Sigmoid colon (tissue), 7 donors: ENCODE data around the gene FOXS1. TPM values are rescaled to one million over a fixed set of nuclear protein-coding genes. Genes with fewer than 3 reads are reported as not detected.
"Not testable (repeated sequence)": the region's sequence is repeated elsewhere in the genome, so short reads cannot be mapped to it uniquely, and the experiment has no call there.

Experiments
- DNase-seq: peaks from one replicate; pipeline ENCODE4 v3.0.0-alpha.2; 2019
- H3K27ac ChIP-seq, 4 donors: fragments of 200-600 bp; sonication (generic); one replicate each; pipeline ENCODE4 v1.5.1; 2016 to 2019; ENCODE audit warnings: mild to moderate bottlenecking in 1 of 4
- H3K27me3 ChIP-seq, 3 donors: fragments of 200-600 bp; sonication (generic); one replicate each; pipeline ENCODE4 v1.5.1; 2019; ENCODE audit warnings: mild to moderate bottlenecking in 1 of 3
- H3K36me3 ChIP-seq, 4 donors: fragments of 200-600 bp; sonication (generic); one replicate each; pipeline ENCODE4 v1.5.1; 2016 to 2019
- H3K4me1 ChIP-seq, 4 donors: fragments of 200-600 bp; sonication (generic); one replicate each; pipeline ENCODE4 v1.5.1; 2017 to 2019
- H3K4me3 ChIP-seq, 4 donors: fragments of 200-600 bp; sonication (generic); one replicate each; pipeline ENCODE4 v1.5.1; 2017 to 2019; ENCODE audit warnings: mild to moderate bottlenecking in 2 of 4, moderate library complexity in 1 of 4
- H3K9me3 ChIP-seq, 4 donors: fragments of 200-600 bp in 3 of 4; sonication (generic) in 3 of 4; one replicate each; pipeline versions ENCODE4 v1.5.1 to v1.6.1; 2013 to 2019
- EP300 ChIP-seq, 4 donors: sonication (generic); formaldehyde crosslinking; IDR thresholded peaks; one replicate each; pipeline ENCODE4 v1.6.1; 2017; ENCODE audit warnings: antibody characterized with exemption in 4 of 4
- POLR2A ChIP-seq, 2 donors: fragments of 450-650 bp; IDR thresholded peaks; one replicate each; pipeline ENCODE4 v1.6.1; 2016; ENCODE audit warnings: antibody characterized with exemption in 2 of 2, mild to moderate bottlenecking in 2 of 2, moderate library complexity in 2 of 2
- POLR2AphosphoS5 ChIP-seq, 4 donors: sonication (generic); formaldehyde crosslinking; IDR thresholded peaks; one replicate each; pipeline ENCODE4 v1.6.1; 2017; ENCODE audit warnings: antibody characterized with exemption in 4 of 4
- WGBS, 2 donors: extraction: QIAGEN DNeasy Blood & Tissue Kit; methylation state at CpG; one replicate each; pipeline ENCODE4 v1.1.7; 2013; 5-methylcytosine and 5-hydroxymethylcytosine counted together
- intact Hi-C: fragments of 100-400 bp; cut with DNase I; formaldehyde crosslinking; loops from one replicate; pipeline ENCODE4 v1.15.1; 2023
- polyA plus RNA-seq, 3 donors: library from polyadenylated mRNA; stranded (reverse); fragments of 200-250 nt; gene quantifications; one replicate each; pipeline ENCODE4 v1.2.3, GENCODE V29; 2013
- total RNA-seq, 4 donors: library from RNA; depleted of rRNA; stranded (reverse); fragments of >200 nt; gene quantifications; one replicate each; pipeline ENCODE4 v1.1.0, GENCODE V29; 2016
- TF ChIP-seq, protein P1 (sequence below), 4 experiments: fragments of 450-650 bp in 3 of 4; fragments of 200-600 bp in 1 of 4; IDR thresholded peaks; one replicate each; pipeline ENCODE4 v1.5.1; 2016 to 2019; ENCODE audit warnings: antibody characterized with exemption in 4 of 4, mild to moderate bottlenecking in 3 of 4, moderate library complexity in 2 of 4
- donor health status: healthy with polysubstance abuse.
- donor health status: Bipolar disorder and iron deficiency.
- donor health status: healthy.

Gene FOXS1
- total and polyA plus RNA-seq, 7 donors, result 0.60 to 0.66 TPM; not detected in 5

DNA sequence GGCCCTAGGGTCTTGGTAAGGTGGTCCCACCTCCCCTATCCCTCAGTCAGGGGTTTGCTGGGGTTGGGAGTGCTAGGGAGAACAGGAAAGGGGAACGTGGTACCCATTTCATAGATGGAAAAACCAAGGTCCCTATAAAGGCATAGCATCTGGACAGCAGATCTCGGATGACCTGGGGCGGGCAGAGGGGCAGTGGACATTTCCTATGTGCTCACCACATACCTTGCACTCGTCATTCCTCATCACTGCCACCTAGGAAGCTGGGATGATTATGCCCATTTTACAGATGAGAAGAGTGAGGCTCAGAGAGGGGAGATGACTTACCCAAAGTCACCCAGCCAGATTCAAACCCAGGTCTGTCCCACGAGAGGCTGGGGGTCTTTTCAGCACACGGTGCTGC is 14.2 kb downstream of the FOXS1 start:
- H3K9me3 ChIP-seq, result no peaks in the 10 kb centered on the region
- peaks cover 0 to 9% (median 6%) of the 10 kb centered on the region in 4 donors for H3K4me1 ChIP-seq
- H3K4me3 ChIP-seq, result no peak overlapping the region
- 87 to 88% methylated on average over 6 of the region's 6 CpGs for WGBS, 2 donors
- H3K27me3 ChIP-seq, result peaks cover 0 to 9% (median 0%) of the 10 kb centered on the region in 3 donors
- TF ChIP-seq POLR2AphosphoS5 (IDR thresholded peaks at IDR 0.05) (no peak), POLR2A (IDR thresholded peaks at IDR 0.05) (no peak), EP300 (IDR thresholded peaks at IDR 0.05) (no peak)
- TF ChIP-seq, protein P1, sequence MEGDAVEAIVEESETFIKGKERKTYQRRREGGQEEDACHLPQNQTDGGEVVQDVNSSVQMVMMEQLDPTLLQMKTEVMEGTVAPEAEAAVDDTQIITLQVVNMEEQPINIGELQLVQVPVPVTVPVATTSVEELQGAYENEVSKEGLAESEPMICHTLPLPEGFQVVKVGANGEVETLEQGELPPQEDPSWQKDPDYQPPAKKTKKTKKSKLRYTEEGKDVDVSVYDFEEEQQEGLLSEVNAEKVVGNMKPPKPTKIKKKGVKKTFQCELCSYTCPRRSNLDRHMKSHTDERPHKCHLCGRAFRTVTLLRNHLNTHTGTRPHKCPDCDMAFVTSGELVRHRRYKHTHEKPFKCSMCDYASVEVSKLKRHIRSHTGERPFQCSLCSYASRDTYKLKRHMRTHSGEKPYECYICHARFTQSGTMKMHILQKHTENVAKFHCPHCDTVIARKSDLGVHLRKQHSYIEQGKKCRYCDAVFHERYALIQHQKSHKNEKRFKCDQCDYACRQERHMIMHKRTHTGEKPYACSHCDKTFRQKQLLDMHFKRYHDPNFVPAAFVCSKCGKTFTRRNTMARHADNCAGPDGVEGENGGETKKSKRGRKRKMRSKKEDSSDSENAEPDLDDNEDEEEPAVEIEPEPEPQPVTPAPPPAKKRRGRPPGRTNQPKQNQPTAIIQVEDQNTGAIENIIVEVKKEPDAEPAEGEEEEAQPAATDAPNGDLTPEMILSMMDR (IDR thresholded peaks at IDR 0.05), result no peak
- DNase-seq, result no peak
- H3K36me3 ChIP-seq, result no peaks in the 10 kb centered on the region
- no peak overlapping the region for H3K27ac ChIP-seq
- intact Hi-C loops, result no loop called here

DNA sequence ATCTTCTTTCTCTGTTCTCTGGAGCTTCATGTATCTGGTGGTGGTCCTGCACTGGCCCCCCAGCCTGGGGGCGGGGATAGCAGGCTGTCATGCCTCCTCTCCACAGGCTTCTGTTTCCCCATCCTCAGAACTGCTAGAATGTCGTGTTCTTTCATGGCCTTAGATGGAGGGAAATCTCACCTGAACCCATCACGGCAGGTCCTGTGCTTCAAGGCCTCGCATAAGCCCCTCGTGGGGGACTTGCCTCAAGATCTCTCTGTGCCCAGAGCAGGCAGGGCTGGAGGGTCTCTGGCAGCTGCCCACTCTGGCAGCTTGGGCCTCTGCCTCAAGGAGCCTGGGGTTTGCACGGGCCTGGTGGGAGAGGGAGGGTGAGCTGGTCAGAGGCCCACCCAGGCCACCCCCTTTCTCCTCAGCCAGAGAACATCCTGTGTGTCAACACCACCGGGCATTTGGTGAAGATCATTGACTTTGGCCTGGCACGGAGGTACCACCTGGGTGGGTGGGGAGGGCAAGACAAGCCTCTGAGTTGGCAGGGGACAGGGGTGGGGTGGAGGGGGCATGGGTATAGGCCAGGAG is 14.9 kb downstream of the FOXS1 start:
- intact Hi-C loops, result no loop called here
- Histone ChIP-seq H3K27ac (no peak overlapping the region), H3K27me3 (peaks cover 0 to 9% (median 0%) of the 10 kb centered on the region in 3 donors), H3K9me3 (no peaks in the 10 kb centered on the region), H3K4me1 (peaks cover 0 to 1% (median under 1%) of the 10 kb centered on the region in 4 donors), H3K36me3 (no peaks in the 10 kb centered on the region), H3K4me3 (no peak overlapping the region)
- no peak for DNase-seq
- TF ChIP-seq, protein P1 (IDR thresholded peaks at IDR 0.05), result no peak
- TF ChIP-seq EP300 (IDR thresholded peaks at IDR 0.05) (no peak), POLR2AphosphoS5 (IDR thresholded peaks at IDR 0.05) (no peak), POLR2A (IDR thresholded peaks at IDR 0.05) (no peak)
- 78 to 91% methylated on average over 8 of the region's 8 CpGs for WGBS, 2 donors

- Histone ChIP-seq H3K9me3 (no peaks in the 10 kb centered on the region), H3K4me1 (no peaks in the 10 kb centered on the region), H3K36me3 (no peaks in the 10 kb centered on the region), H3K4me3 (no peak overlapping the region), H3K27me3 (peaks cover 0 to 9% (median 0%) of the 10 kb centered on the region in 3 donors), H3K27ac (no peak overlapping the region)
- intact Hi-C loops, result no loop called here
- no peak for DNase-seq
- TF ChIP-seq POLR2A (IDR thresholded peaks at IDR 0.05), result no peak
- no peak for TF ChIP-seq POLR2AphosphoS5 (IDR thresholded peaks at IDR 0.05)
- TF ChIP-seq, protein P1 (IDR thresholded peaks at IDR 0.05), result no peak
- TF ChIP-seq EP300 (IDR thresholded peaks at IDR 0.05), result no peak
- WGBS, 2 donors, result 84 to 88% methylated on average over 6 of the region's 6 CpGs
Measured at GRCh38 chr20:31829731-31830130, 15.7 kb downstream of the FOXS1 start.

DNA sequence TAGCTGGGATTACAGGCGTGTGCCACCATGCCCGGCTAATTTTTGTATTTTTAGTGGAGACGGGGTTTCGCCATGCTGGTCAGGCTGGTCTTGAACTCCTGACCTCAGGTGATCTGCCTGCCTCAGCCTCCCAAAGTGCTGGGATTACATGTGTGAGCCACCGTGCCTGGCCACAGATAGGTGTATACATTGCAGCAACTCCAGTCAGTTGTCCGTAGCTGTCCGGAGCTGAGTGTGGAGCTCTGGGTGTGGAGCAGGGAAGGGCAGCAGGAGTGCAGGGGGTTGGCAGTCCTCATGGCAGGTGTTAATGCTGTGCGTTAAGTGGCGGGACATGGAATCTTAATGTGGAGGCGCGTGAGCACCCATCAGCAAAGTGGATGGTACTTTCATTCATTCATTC is 17.4 kb downstream of the FOXS1 start:
- H3K27ac ChIP-seq, H3K4me3 ChIP-seq, H3K4me1 ChIP-seq, DNase-seq, H3K9me3 ChIP-seq, H3K36me3 ChIP-seq, H3K27me3 ChIP-seq, intact Hi-C loops: not testable (repeated sequence)
- 91 to 94% methylated on average over 11 of the region's 11 CpGs for WGBS, 2 donors

- intact Hi-C loops, result no loop called here
- no peak for DNase-seq
- H3K4me3 ChIP-seq, result no peak overlapping the region
- no peaks in the 10 kb centered on the region for H3K36me3 ChIP-seq
- 75 to 78% methylated on average over 2 of the region's 2 CpGs for WGBS, 2 donors
- no peaks in the 10 kb centered on the region for H3K9me3 ChIP-seq
- no peaks in the 10 kb centered on the region for H3K27me3 ChIP-seq
- H3K27ac ChIP-seq, result no peak overlapping the region
- TF ChIP-seq POLR2A (IDR thresholded peaks at IDR 0.05) (no peak), POLR2AphosphoS5 (IDR thresholded peaks at IDR 0.05) (no peak), EP300 (IDR thresholded peaks at IDR 0.05) (no peak)
- TF ChIP-seq, protein P1 (IDR thresholded peaks at IDR 0.05), result no peak
- H3K4me1 ChIP-seq, result peaks cover 0 to 13% (median 9%) of the 10 kb centered on the region in 4 donors
Measured at GRCh38 chr20:31827059-31827458, 18.3 kb downstream of the FOXS1 start.
